GM10266 (cell line): Measurements from ENCODE around the gene ADAD1.

Experiments
- DNase-seq: peaks from one replicate; pipeline ENCODE4 v3.0.0; 2012; ENCODE audit errors: extremely low spot score
- TF ChIP-seq, protein P1 (sequence below): IDR thresholded peaks from 2 replicates; pipeline ENCODE4 v1.5.1; 2012; ENCODE audit warnings: mild to moderate bottlenecking, low read depth; ENCODE audit not compliant: control insufficient read depth, insufficient read depth; ENCODE audit errors: missing control alignments

ADAD1 gene

DNA sequence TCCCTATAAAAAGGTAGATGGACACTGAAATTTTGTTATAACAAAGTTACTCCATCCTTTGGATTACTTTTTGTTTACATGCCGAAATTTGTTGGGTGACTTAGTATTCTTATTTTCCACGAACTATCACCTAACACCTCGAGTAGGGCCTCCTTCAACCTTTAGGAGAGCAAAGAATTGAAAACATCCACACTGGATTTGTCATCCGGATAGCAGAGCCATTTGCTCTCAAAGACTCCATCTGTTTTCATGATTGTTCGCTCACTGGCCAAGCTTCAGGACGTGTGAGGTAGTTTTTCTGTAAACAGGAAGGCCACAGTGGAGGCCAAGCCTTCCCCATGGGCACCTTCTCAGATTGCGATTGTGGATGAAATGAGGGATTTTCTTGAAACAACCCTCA lies at the start of gene ADAD1:
Gene ADAD1, plus strand, starts transcription at position 301 of the 400 bp plus-strand sequence. CDS start 1,059 bp downstream, outside the sequence.
- DNase-seq = no peak
- TF ChIP-seq, protein P1, sequence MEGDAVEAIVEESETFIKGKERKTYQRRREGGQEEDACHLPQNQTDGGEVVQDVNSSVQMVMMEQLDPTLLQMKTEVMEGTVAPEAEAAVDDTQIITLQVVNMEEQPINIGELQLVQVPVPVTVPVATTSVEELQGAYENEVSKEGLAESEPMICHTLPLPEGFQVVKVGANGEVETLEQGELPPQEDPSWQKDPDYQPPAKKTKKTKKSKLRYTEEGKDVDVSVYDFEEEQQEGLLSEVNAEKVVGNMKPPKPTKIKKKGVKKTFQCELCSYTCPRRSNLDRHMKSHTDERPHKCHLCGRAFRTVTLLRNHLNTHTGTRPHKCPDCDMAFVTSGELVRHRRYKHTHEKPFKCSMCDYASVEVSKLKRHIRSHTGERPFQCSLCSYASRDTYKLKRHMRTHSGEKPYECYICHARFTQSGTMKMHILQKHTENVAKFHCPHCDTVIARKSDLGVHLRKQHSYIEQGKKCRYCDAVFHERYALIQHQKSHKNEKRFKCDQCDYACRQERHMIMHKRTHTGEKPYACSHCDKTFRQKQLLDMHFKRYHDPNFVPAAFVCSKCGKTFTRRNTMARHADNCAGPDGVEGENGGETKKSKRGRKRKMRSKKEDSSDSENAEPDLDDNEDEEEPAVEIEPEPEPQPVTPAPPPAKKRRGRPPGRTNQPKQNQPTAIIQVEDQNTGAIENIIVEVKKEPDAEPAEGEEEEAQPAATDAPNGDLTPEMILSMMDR = no peak

DNA sequence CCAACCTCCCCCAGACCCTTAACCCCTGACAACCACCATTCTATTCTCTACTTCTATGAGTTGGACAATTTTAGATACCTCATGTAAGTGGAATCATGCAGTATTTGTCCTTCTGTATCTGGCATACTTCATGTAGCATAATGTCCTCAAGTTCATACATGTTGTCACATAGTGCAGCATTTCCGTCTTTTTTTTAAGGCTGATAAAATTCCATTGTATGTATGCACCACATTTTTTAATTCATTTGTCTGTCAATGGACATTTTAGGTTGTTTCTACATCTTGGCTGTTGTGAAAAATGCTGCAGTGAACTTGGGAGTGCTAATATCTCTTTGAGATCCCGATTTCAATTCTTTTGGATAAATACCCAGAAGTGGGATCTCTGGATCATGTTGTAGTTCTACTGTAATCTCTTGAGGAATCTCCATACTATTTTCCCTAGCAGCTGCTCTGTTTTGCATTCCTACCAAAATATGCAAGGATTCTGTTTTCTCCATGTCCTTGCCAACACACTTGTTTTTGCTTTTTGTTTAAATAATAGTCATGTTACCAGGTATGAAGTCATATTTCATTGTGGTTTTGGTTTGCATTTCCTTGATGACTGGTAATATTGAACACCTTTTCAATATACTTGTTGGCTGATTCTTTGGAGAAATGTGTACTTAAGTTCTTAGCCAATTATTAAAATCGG lies 48.8 kb upstream of the ADAD1 start:
- TF ChIP-seq, protein P1 = no peak
- no peak for DNase-seq

DNA sequence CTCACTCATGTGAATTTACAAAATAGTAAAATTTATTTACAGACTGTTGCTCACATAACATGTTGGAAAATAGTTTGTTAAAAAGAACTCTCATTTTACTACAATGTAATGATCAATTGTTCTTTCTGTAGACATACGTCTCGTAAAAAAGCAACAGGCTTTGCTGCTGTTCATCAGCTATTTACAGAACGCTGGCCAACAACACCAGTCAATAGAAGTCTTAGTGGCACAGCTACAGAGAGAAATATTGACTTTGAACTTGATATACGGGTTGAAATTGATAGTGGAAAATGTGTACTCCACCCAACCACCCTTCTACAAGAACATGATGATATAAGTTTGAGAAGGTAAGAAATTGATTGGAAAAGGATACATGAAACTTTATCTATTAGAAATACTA lies 47.6 kb upstream of the ADAD1 start:
- TF ChIP-seq, protein P1 = no peak
- DNase-seq = no peak

DNA sequence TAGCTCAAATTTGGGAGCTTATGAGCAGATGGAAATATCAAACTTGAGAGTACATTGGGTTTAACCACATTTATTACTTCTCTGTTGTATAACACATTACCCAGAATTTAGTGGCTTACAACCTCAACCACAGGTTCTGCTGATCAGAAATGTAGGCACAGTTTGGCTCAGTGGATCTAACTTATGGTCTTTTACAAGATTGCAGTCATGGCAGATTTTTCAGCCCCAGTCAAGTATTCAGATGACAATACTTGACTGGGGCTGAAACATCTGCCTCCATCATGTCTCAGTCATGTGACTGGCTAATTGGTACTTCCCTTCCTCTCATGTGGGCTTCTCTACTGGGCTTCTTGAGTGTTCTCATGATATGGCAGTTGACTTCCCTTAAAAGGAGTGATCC lies 44.0 kb upstream of the ADAD1 start:
- DNase-seq = no peak
- TF ChIP-seq, protein P1 = no peak

DNA sequence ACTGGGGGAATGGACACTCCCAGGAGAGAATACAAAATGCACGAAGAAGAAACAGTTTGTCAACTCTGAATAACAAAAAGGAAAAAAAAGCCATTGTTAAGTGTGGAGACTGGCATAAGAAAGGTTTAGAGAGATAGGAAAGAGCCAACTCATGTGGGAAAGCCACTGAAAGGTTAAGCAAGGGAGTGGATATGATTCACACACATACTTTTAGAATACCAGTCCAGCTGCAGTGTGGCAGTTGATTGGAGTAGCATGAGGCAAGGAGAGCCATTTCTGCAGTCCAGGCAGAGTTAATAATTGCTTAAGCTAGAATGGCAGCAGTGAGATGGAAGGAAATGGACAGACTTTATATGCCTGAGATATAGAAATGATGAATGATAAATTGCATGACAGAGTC lies 36.9 kb upstream of the ADAD1 start:
- TF ChIP-seq, protein P1 = no peak
- no peak for DNase-seq

DNA sequence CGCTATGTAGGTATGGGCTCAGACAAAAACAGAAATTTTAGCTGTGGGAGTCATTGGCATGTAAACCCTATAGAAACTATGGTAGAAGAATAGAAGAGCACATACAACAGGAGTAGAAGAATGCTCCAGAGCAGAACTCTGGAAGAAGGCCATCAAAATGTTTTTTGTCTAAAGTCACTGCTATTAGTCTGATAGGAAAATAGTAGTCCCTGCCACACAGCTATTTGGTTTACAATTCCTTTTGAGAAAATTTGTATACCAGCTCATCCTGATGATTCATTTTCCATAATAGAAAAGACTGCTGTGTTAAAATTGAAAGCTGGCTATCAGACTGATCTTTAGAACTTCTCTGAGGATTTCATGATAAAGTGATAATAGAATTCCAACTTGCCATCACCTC lies 32.8 kb upstream of the ADAD1 start:
- DNase-seq = no peak
- TF ChIP-seq, protein P1 = no peak

DNA sequence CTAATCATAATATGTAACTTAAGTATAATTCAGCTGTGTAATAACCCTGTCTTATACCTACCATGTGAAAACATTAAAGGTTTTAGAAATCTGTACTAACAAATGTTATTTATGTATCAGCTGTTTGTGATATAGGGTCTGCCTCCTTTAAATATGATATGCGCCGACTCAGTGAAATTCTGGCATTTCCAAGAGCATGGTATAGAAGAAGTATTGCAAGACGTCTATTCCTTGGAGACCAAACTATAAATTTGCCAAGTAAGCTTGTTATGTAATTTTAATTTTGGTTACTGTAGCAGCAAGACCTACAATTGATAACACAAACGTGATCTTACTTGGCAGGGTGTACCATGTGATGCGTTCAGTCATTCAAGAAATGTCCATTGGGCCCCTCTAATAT lies 32.3 kb upstream of the ADAD1 start:
- no peak for DNase-seq
- TF ChIP-seq, protein P1 = no peak
